Ascending aorta (tissue), 2 donors: ENCODE results near the gene VAPA. TPM values are rescaled to one million over a fixed set of nuclear protein-coding genes. Genes with fewer than 3 reads are reported as not detected.

Experiments
- DNase-seq, 2 donors: peaks; one replicate each; pipeline ENCODE4 v3.0.0-alpha.2; 2019; ENCODE audit warnings: low spot score in 2 of 2
- H3K27ac ChIP-seq, 2 donors: fragments of 200-600 bp; sonication (generic); one replicate each; pipeline ENCODE4 v1.5.1; 2016 to 2017; ENCODE audit warnings: mild to moderate bottlenecking in 1 of 2
- H3K27me3 ChIP-seq: fragments of 200-600 bp; sonication (generic); one replicate; pipeline ENCODE4 v1.5.1; 2017
- H3K36me3 ChIP-seq, 2 donors: fragments of 200-600 bp; sonication (generic); one replicate each; pipeline ENCODE4 v1.5.1; 2016
- H3K4me1 ChIP-seq, 2 donors: fragments of 200-600 bp; sonication (generic); one replicate each; pipeline ENCODE4 v1.5.1; 2016 to 2017; ENCODE audit warnings: mild to moderate bottlenecking in 1 of 2
- H3K4me3 ChIP-seq, 2 donors: fragments of 200-600 bp; sonication (generic); one replicate each; pipeline ENCODE4 v1.5.1; 2016 to 2017; ENCODE audit warnings: mild to moderate bottlenecking in 1 of 2
- H3K9me3 ChIP-seq, 2 donors: fragments of 200-600 bp; sonication (generic); one replicate each; pipeline ENCODE4 v1.5.1; 2016
- intact Hi-C: fragments of 100-400 bp; cut with DNase I; formaldehyde crosslinking; loops from one replicate; pipeline ENCODE4 v1.15.1; 2023
- total RNA-seq: library from RNA; depleted of rRNA; stranded (reverse); fragments of >200 nt; gene quantifications from one replicate; pipeline ENCODE4 v1.1.0, GENCODE V29; 2016
- TF ChIP-seq, protein P1 (sequence below), 3 experiments: fragments of 200-600 bp in 2 of 3; fragments of 450-650 bp in 1 of 3; sonication (generic) in 2 of 3; IDR thresholded peaks; one replicate each; pipeline ENCODE4 v1.5.1; 2016 to 2019; ENCODE audit warnings: antibody characterized with exemption in 3 of 3, mild to moderate bottlenecking in 1 of 3, moderate library complexity in 1 of 3

The VAPA gene
- total RNA-seq, 1 donor from 2014 or later = 109 TPM

- DNase-seq = no peak
- Histone ChIP-seq H3K27ac (no peak overlapping the region), H3K27me3 (no peaks in the 10 kb centered on the region), H3K4me3 (no peak overlapping the region), H3K9me3 (no peaks in the 10 kb centered on the region), H3K36me3 (no peaks in the 10 kb centered on the region), H3K4me1 (no peaks in the 10 kb centered on the region)
- TF ChIP-seq, protein P1, sequence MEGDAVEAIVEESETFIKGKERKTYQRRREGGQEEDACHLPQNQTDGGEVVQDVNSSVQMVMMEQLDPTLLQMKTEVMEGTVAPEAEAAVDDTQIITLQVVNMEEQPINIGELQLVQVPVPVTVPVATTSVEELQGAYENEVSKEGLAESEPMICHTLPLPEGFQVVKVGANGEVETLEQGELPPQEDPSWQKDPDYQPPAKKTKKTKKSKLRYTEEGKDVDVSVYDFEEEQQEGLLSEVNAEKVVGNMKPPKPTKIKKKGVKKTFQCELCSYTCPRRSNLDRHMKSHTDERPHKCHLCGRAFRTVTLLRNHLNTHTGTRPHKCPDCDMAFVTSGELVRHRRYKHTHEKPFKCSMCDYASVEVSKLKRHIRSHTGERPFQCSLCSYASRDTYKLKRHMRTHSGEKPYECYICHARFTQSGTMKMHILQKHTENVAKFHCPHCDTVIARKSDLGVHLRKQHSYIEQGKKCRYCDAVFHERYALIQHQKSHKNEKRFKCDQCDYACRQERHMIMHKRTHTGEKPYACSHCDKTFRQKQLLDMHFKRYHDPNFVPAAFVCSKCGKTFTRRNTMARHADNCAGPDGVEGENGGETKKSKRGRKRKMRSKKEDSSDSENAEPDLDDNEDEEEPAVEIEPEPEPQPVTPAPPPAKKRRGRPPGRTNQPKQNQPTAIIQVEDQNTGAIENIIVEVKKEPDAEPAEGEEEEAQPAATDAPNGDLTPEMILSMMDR (IDR thresholded peaks at IDR 0.05) = no peak
- intact Hi-C loops = no loop called here
These were observed 8.4 kb upstream of the VAPA start for GRCh38 chr18:9905401-9905922.

DNA sequence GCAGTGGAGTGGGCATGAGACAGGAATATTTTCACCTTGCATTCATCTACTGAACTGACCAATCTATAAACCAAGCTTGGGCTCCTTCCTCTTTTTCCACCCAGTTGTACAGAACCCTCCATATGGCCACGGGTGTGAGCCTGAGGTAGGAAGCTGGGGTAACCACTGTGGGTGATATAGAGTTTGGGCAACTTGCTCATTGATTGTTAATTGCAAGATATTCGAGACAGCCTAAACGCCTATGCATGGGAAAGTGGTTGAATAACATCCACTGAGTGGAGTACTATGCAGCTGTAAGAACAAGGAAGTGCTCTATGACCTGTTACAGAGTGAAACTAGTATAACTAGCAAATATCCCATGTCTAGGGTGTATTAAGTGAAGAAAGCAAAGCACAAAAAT lies 7.3 kb upstream of the VAPA start:
- intact Hi-C loops = no loop called here
- no peak overlapping the region for H3K27ac ChIP-seq
- no peaks in the 10 kb centered on the region for H3K9me3 ChIP-seq
- no peak for DNase-seq
- H3K4me1 ChIP-seq = no peaks in the 10 kb centered on the region
- TF ChIP-seq, protein P1 (IDR thresholded peaks at IDR 0.05) = no peak
- H3K27me3 ChIP-seq = no peaks in the 10 kb centered on the region
- no peak overlapping the region for H3K4me3 ChIP-seq
- H3K36me3 ChIP-seq = no peaks in the 10 kb centered on the region

DNA sequence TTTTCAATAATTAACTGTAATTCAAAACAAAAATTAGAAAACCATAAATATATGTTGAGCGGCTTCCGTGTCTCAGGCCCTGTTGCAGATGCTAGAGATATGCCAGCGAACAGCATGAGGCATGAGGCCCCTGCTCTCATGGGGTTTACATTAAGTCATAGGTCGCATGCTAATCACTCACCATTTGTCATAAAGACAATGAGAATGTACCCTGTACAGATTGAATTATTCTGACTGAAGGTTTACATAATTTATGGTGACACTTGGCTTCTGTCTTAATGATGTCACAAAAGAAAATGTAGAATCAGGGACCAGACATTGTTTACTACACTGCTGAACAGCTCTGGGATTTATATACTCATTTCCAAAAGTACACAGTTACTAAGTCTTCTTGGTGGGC lies 5.9 kb upstream of the VAPA start:
- Histone ChIP-seq H3K9me3 (no peaks in the 10 kb centered on the region), H3K27me3 (no peaks in the 10 kb centered on the region), H3K36me3 (no peaks in the 10 kb centered on the region), H3K4me3 (no peak overlapping the region), H3K4me1 (no peaks in the 10 kb centered on the region), H3K27ac (no peak overlapping the region)
- intact Hi-C loops = no loop called here
- TF ChIP-seq, protein P1 (IDR thresholded peaks at IDR 0.05) = no peak
- DNase-seq = no peak

GRCh38 chr18:9910071-9910470 lies 3.7 kb upstream of the VAPA start:
- TF ChIP-seq, protein P1 (IDR thresholded peaks at IDR 0.05) = no peak
- H3K4me1 ChIP-seq = no peaks in the 10 kb centered on the region
- intact Hi-C loops = loop anchor here (5.0 to 10.0 kb wide), 5 partner anchors 78 to 805 kb away; partner anchors contain the start of genes ANKRD12, NDUFV2, RALBP1 and TWSG1

GRCh38 chr18:9910661-9911060 lies 3.2 kb upstream of the VAPA start:
- H3K4me3 ChIP-seq = no peak overlapping the region
- DNase-seq = no peak
- intact Hi-C loops = loop anchor here (5.0 to 10.0 kb wide), 5 partner anchors 78 to 806 kb away; partner anchors contain the start of genes ANKRD12, NDUFV2, RALBP1 and TWSG1
- H3K9me3 ChIP-seq = no peaks in the 10 kb centered on the region
- H3K4me1 ChIP-seq = no peaks in the 10 kb centered on the region
- no peaks in the 10 kb centered on the region for H3K27me3 ChIP-seq
- TF ChIP-seq, protein P1 (IDR thresholded peaks at IDR 0.05) = no peak
- H3K36me3 ChIP-seq = no peaks in the 10 kb centered on the region
- H3K27ac ChIP-seq = no peak overlapping the region

More at GRCh38 chr18:9910071-9910470, 3.7 kb upstream of the VAPA start:
- no peak overlapping the region for H3K27ac ChIP-seq
- H3K36me3 ChIP-seq = no peaks in the 10 kb centered on the region
- no peak overlapping the region for H3K4me3 ChIP-seq
- H3K9me3 ChIP-seq = no peaks in the 10 kb centered on the region
- no peaks in the 10 kb centered on the region for H3K27me3 ChIP-seq
- no peak for DNase-seq
